Endothelial cell (in vitro differentiated cells): ENCODE measurements around the gene VWA5B1. TPM values are rescaled to one million over a fixed set of nuclear protein-coding genes. Genes with fewer than 3 reads are reported as not detected.

Experiments used
- DNase-seq: peaks from one replicate; pipeline ENCODE4 v3.0.0; 2021; ENCODE audit warnings: low spot score
- H3K27ac Mint-ChIP-seq: one replicate; pipeline ENCODE4 v1.8.0; 2021; ENCODE audit warnings: mixed read lengths, inconsistent platforms; ENCODE audit not compliant: unreplicated experiment
- H3K27me3 Mint-ChIP-seq: one replicate; pipeline ENCODE4 v1.8.0; 2021; ENCODE audit warnings: mild to moderate bottlenecking, moderate library complexity, mixed read lengths, inconsistent platforms; ENCODE audit not compliant: unreplicated experiment
- H3K36me3 Mint-ChIP-seq: one replicate; pipeline ENCODE4 v1.8.0; 2021; ENCODE audit warnings: mild to moderate bottlenecking, low read depth, mixed read lengths, inconsistent platforms; ENCODE audit not compliant: unreplicated experiment
- H3K4me1 Mint-ChIP-seq: one replicate; pipeline ENCODE4 v1.8.0; 2021; ENCODE audit warnings: mild to moderate bottlenecking, mixed read lengths, inconsistent platforms; ENCODE audit not compliant: unreplicated experiment
- H3K4me3 Mint-ChIP-seq: one replicate; pipeline ENCODE4 v1.8.0; 2021; ENCODE audit warnings: mild to moderate bottlenecking, mixed read lengths, inconsistent platforms; ENCODE audit not compliant: unreplicated experiment
- H3K9me3 Mint-ChIP-seq: one replicate; pipeline ENCODE4 v1.8.0; 2021; ENCODE audit warnings: mixed read lengths, inconsistent platforms; ENCODE audit not compliant: unreplicated experiment
- CTCF ChIP-seq: fragments of 200-600 bp; sonication (generic); IDR thresholded peaks from one replicate; pipeline ENCODE4 v1.5.0; 2021; ENCODE audit warnings: antibody characterized with exemption; ENCODE audit not compliant: unreplicated experiment
- total RNA-seq: library from RNA; stranded (reverse); fragmentation: NEBNext Ultra II Directional; extraction: Animal tissue kit (Norgen Biotek cat#: 25700); gene quantifications from one replicate; pipeline ENCODE4 v1.2.1, GENCODE V29; 2021; ENCODE audit not compliant: unreplicated experiment

VWA5B1 gene
- total RNA-seq, 1 donor from 2014 or later: not detected

- peaks cover 2% of the 10 kb centered on the region for H3K4me1 Mint-ChIP-seq
- H3K36me3 Mint-ChIP-seq: peaks cover 3% of the 10 kb centered on the region
- H3K27me3 Mint-ChIP-seq: peaks cover 3% of the 10 kb centered on the region
- TF ChIP-seq CTCF: no peak
- no peak for DNase-seq
- no peaks in the 10 kb centered on the region for H3K9me3 Mint-ChIP-seq
- H3K4me3 Mint-ChIP-seq: no peak overlapping the region
- H3K27ac Mint-ChIP-seq: no peak overlapping the region
Measured at GRCh38 chr1:20312818-20313217, 22.1 kb downstream of the VWA5B1 start.

GRCh38 chr1:20317471-20317870, 26.8 kb downstream of the VWA5B1 start:
- peaks cover 5% of the 10 kb centered on the region for H3K27me3 Mint-ChIP-seq
- no peak overlapping the region for H3K27ac Mint-ChIP-seq

GRCh38 chr1:20318521-20318920, 27.8 kb downstream of the VWA5B1 start:
- peaks cover 3% of the 10 kb centered on the region for H3K36me3 Mint-ChIP-seq
- no peaks in the 10 kb centered on the region for H3K9me3 Mint-ChIP-seq
- no peak overlapping the region for H3K27ac Mint-ChIP-seq
- no peak for DNase-seq
- no peak for TF ChIP-seq CTCF
- H3K4me3 Mint-ChIP-seq: no peak overlapping the region
- H3K4me1 Mint-ChIP-seq: peaks cover 17% of the 10 kb centered on the region
- peaks cover 5% of the 10 kb centered on the region for H3K27me3 Mint-ChIP-seq

More at GRCh38 chr1:20317471-20317870, 26.8 kb downstream of the VWA5B1 start:
- H3K4me3 Mint-ChIP-seq: no peak overlapping the region
- H3K36me3 Mint-ChIP-seq: peaks cover 3% of the 10 kb centered on the region
- TF ChIP-seq CTCF: no peak
- H3K4me1 Mint-ChIP-seq: peaks cover 14% of the 10 kb centered on the region
- DNase-seq: no peak
- no peaks in the 10 kb centered on the region for H3K9me3 Mint-ChIP-seq

GRCh38 chr1:20318971-20319370, 28.3 kb downstream of the VWA5B1 start:
- Mint-ChIP-seq H3K27ac (no peak overlapping the region), H3K9me3 (no peaks in the 10 kb centered on the region), H3K36me3 (peaks cover 3% of the 10 kb centered on the region), H3K27me3 (peaks cover 5% of the 10 kb centered on the region), H3K4me1 (peaks cover 17% of the 10 kb centered on the region), H3K4me3 (no peak overlapping the region)
- DNase-seq: no peak
- no peak for TF ChIP-seq CTCF

GRCh38 chr1:20319456-20320220, 29.0 kb downstream of the VWA5B1 start:
- no peak for DNase-seq
- Mint-ChIP-seq H3K36me3 (peaks cover 3% of the 10 kb centered on the region), H3K27me3 (peaks cover 5% of the 10 kb centered on the region), H3K4me3 (no peak overlapping the region), H3K27ac (no peak overlapping the region), H3K9me3 (no peaks in the 10 kb centered on the region), H3K4me1 (peaks cover 17% of the 10 kb centered on the region)
- no peak for TF ChIP-seq CTCF
